ENCODE measurements around the gene KLF17.

DNA sequence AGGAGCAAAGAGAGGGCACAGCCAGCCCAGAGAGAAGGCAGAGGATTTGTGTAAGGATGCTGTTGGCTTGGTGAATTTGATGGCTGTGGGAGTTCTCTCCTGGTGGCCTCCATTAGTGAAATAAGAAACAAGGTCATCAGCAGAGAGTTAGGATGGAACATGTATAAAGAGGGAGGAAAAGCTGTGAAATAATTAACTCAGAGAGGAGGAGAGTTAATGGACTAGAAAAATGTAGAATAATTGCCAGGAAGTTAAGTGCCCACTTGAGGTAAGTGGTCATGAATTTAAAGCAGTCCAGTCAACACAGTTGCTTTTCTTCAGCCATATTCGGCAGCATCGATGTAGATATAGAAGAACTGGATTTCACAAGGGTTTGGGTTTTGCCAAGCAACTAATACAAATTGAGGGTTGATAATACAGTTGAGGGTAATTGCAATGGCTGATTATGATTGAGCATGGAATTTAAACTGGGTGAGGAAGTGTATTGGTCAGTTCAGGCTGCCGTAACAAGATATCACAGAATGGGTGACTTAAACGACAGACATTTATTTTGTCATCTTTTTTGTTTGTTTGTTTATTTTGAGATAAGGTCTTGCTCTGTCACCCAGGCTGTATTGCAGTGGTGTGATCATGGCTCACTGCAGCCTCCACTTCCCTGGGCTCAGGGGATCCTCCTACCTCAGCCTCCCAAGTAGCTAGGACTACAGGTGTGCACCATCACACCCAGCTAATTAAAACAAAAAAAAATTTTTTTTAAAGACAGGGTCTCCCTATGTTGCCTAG lies 31.7 kb upstream of the KLF17 start:
- TF ChIP-seq EZH2 (IDR thresholded peaks at IDR 0.05; ENCODE audit: low read length) = no peak
- TF ChIP-seq, protein P1, sequence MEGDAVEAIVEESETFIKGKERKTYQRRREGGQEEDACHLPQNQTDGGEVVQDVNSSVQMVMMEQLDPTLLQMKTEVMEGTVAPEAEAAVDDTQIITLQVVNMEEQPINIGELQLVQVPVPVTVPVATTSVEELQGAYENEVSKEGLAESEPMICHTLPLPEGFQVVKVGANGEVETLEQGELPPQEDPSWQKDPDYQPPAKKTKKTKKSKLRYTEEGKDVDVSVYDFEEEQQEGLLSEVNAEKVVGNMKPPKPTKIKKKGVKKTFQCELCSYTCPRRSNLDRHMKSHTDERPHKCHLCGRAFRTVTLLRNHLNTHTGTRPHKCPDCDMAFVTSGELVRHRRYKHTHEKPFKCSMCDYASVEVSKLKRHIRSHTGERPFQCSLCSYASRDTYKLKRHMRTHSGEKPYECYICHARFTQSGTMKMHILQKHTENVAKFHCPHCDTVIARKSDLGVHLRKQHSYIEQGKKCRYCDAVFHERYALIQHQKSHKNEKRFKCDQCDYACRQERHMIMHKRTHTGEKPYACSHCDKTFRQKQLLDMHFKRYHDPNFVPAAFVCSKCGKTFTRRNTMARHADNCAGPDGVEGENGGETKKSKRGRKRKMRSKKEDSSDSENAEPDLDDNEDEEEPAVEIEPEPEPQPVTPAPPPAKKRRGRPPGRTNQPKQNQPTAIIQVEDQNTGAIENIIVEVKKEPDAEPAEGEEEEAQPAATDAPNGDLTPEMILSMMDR (optimal IDR thresholded peaks at IDR 0.05 in 1 of 3, IDR thresholded peaks at IDR 0.05 in 1 of 3, conservative IDR thresholded peaks at IDR 0.05 in 1 of 3; ENCODE audit: extremely low read depth in 1 of 3, insufficient read depth in 2 of 3, low read length in 3 of 3) = no peak
